Upper lobe of right lung (tissue), 1 donor: ENCODE measurements around the gene TSHZ1. TPM values are rescaled to one million over a fixed set of nuclear protein-coding genes. Genes with fewer than 3 reads are reported as not detected.

Experiments used
- ATAC-seq: fragments of 200-7000 bp; cut with Tn5 transposase; one replicate; pipeline ENCODE4 v1.9.1; 2020; ENCODE audit warnings: mild to moderate bottlenecking, moderate library complexity
- DNase-seq: peaks from one replicate; pipeline ENCODE4 v3.0.0-alpha.2; 2020
- H3K27ac ChIP-seq: fragments of 200-600 bp; one replicate; pipeline ENCODE4 v1.8.0; 2022
- H3K27me3 ChIP-seq: fragments of 200-600 bp; one replicate; pipeline ENCODE4 v1.8.0; 2022; ENCODE audit warnings: mild to moderate bottlenecking
- H3K36me3 ChIP-seq: fragments of 200-600 bp; one replicate; pipeline ENCODE4 v1.8.0; 2022
- H3K4me1 ChIP-seq: fragments of 200-600 bp; one replicate; pipeline ENCODE4 v1.8.0; 2022
- H3K4me3 ChIP-seq: fragments of 200-600 bp; one replicate; pipeline ENCODE4 v1.8.0; 2022; ENCODE audit warnings: mild to moderate bottlenecking
- H3K9me3 ChIP-seq: fragments of 200-600 bp; one replicate; pipeline ENCODE4 v1.8.0; 2022
- CTCF ChIP-seq: fragments of 200-600 bp; IDR thresholded peaks from one replicate; pipeline ENCODE4 v1.8.0; 2022; ENCODE audit warnings: antibody characterized with exemption
- intact Hi-C: fragments of 100-400 bp; cut with DNase I; formaldehyde crosslinking; loops from one replicate; pipeline ENCODE4 v1.11.0; 2022
- total RNA-seq: library from RNA; stranded (reverse); fragmentation: NEBNext Ultra II Directional; extraction: Animal tissue kit (Norgen Biotek cat#: 25700); gene quantifications from one replicate; pipeline ENCODE4 v1.2.1, GENCODE V29; 2021
- donor health status: DM: no; HTN: yes; CAD: no; lungs with severe emphysema.

The TSHZ1 gene
- total RNA-seq, 1 donor from 2014 or later, result 17.3 TPM

- Histone ChIP-seq H3K4me3 (no peak overlapping the region), H3K36me3 (no peaks in the 10 kb centered on the region), H3K27me3 (no peaks in the 10 kb centered on the region), H3K27ac (no peak overlapping the region), H3K4me1 (no peaks in the 10 kb centered on the region), H3K9me3 (no peaks in the 10 kb centered on the region)
- intact Hi-C loops, result no loop called here
- TF ChIP-seq CTCF, result no peak
- ATAC-seq, result no peak
- DNase-seq, result no peak
Measured at GRCh38 chr18:75168619-75169018, 42.0 kb upstream of the TSHZ1 start.

- intact Hi-C loops, result no loop called here
- no peaks in the 10 kb centered on the region for H3K9me3 ChIP-seq
- no peak for DNase-seq
- no peaks in the 10 kb centered on the region for H3K36me3 ChIP-seq
- no peak overlapping the region for H3K27ac ChIP-seq
- no peaks in the 10 kb centered on the region for H3K27me3 ChIP-seq
- no peak for TF ChIP-seq CTCF
- no peak for ATAC-seq
- no peak overlapping the region for H3K4me3 ChIP-seq
- no peaks in the 10 kb centered on the region for H3K4me1 ChIP-seq
Measured at GRCh38 chr18:75169411-75169810, 41.2 kb upstream of the TSHZ1 start.

- Histone ChIP-seq H3K4me3 (no peak overlapping the region), H3K36me3 (no peaks in the 10 kb centered on the region), H3K27ac (no peak overlapping the region), H3K4me1 (no peaks in the 10 kb centered on the region), H3K9me3 (no peaks in the 10 kb centered on the region), H3K27me3 (no peaks in the 10 kb centered on the region)
- DNase-seq (no peak), ATAC-seq (no peak)
- no peak for TF ChIP-seq CTCF
- intact Hi-C loops, result no loop called here
Measured at GRCh38 chr18:75170022-75170789, 40.4 kb upstream of the TSHZ1 start.

- Histone ChIP-seq H3K4me3 (no peak overlapping the region), H3K27ac (no peak overlapping the region), H3K36me3 (no peaks in the 10 kb centered on the region), H3K9me3 (no peaks in the 10 kb centered on the region), H3K27me3 (no peaks in the 10 kb centered on the region), H3K4me1 (no peaks in the 10 kb centered on the region)
- ATAC-seq (no peak), DNase-seq (no peak)
- TF ChIP-seq CTCF, result no peak
- intact Hi-C loops, result no loop called here
Measured at GRCh38 chr18:75170916-75171315, 39.7 kb upstream of the TSHZ1 start.

- H3K4me3 ChIP-seq, result no peak overlapping the region
- TF ChIP-seq CTCF, result no peak
- H3K27me3 ChIP-seq, result no peaks in the 10 kb centered on the region
- H3K4me1 ChIP-seq, result no peaks in the 10 kb centered on the region
- H3K9me3 ChIP-seq, result no peaks in the 10 kb centered on the region
- no peaks in the 10 kb centered on the region for H3K36me3 ChIP-seq
- intact Hi-C loops, result no loop called here
- no peak for DNase-seq
- no peak overlapping the region for H3K27ac ChIP-seq
- no peak for ATAC-seq
Measured at GRCh38 chr18:75172299-75173124, 38.1 kb upstream of the TSHZ1 start.
